Fibroblast of skin of abdomen (primary cell): Measurements from ENCODE around the gene LRIT2.

Source experiments
- DNase-seq: peaks from one replicate; pipeline ENCODE4 v3.0.0-alpha.2; 2013

The LRIT2 gene

DNA sequence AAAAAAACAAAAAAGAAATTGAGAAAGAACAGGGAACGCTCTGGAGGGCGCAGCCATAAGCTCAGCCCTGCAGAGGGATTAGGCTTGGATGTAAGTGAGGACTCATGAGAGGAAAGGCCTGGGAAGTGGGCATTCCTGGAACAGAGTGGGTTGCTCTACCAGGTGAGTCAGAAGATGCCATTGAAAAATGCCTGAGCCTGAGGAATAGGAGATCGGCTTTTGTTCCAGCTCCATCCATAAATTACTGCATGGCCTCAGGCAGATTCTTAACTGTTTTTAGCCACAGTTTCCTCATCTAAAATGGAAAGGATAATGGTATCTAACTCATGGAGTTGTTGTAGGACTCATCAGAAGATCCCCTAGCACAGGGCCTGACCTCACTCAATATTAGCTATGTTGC, 18.4 kb upstream of the LRIT2 start:
- no peak for DNase-seq

DNA sequence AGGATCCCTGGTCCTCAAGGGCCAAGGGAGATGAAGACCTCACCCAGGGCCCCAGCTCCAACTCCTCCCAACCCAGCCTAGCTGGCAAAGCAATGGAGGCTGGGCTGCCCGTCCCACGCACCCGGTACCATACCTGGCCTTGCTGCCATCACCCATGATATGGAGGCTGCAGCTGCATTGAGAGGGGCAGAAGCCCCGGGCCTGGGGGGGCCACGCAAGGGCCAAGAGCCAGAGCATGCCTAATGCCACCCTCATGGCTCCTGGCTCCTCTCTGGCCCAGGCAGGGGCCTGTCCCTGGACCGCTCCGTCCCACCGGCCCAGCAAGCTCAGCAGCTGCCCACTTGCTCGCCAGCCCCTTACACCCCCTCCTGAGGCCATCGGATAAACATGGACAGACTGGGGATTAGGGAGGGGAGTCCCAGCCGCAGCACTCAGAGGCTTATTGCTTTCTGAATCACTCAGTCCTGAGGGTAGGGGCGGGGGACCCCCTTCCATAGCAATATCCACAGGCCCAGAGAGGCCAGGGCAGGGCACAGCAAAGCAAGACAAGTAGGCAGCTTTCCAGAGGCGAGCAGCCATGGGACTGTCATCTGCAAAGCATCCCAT, 15.9 kb upstream of the LRIT2 start, which contains the start of gene LRIT1:
TSS of gene LRIT1 (minus strand) at position 362 of the 606 bp plus-strand sequence. CDS start at position 255, 107 bp downstream.
- DNase-seq = no peak

DNA sequence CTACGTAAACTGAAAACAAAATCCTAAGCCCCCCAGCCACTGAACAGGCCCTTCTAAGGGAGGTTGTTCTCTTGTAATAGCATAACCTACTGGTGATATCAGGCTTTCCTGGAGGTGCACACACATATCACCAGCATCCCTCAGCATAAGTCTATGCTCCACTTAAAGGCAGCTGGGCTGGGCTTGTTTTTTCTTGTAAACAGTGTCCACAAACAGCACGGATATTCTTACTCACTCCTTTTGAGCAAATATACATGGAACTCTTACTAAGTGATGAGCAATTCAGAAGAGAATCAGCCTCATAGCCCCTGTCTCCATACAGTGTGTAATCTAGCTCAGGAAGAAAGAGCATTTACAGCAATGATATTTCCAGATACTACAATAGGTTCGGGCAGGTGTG, 13.6 kb upstream of the LRIT2 start:
- DNase-seq = no peak

DNA sequence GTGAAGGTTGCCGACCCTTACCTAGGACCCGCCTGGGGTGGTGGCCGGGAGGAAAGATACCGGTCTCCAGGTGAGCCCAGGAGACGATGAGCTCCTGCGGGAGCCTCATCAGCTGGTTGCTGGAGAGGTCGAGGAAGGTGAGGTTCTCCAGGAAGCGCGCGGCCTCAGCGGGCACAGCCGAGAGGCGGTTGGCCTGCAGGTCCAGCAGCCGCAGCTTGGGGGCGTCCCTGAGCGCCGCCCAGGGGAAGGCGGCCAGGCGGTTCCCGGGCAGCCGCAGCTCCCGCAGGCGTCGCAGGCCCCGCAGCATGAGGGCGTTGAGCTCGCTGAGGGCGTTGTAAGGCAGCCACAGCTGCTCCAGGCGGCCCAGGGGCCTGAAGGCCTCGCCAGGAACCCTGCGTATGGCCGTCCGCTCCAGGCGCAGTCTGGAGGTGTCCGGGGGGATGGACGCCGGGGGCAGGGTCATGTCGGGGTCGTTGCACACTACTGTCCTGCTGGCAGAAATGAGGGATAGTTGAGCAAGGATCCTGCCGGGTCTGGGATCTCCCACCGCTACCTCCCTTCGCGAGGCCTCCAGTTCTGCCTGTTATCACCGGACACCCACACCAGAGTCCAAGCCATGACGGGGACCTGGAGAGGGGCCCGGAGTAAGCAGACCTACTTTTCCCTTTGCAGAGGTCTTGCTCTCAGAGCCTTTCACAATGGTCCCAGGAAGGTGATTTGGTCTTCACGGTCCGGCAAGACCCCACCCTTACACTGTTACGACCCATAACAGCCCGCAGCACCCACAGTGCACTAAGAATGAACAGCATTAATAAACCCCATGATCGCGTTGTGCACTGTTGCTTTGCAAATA, 12.1 kb upstream of the LRIT2 start:
- no peak for DNase-seq

DNA sequence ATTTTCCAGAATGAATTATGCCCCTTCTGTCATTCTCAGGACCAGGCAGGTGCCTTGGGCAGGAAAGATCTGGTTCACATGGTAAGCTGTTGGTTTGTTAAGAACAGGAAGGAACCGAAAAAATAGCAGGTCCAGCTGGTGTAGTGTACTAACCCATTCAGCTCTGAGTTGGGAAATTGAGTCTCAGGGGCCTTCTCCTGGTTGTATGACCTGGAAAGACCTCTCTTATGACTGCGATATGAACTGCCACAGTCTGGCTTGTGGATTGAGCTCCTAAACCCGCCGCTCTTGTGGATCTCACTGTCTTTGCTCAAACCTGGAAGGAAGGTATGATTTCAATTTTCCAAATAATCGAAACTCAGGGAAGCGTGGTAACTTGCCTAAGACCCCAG, 11.5 kb upstream of the LRIT2 start:
- no peak for DNase-seq

DNA sequence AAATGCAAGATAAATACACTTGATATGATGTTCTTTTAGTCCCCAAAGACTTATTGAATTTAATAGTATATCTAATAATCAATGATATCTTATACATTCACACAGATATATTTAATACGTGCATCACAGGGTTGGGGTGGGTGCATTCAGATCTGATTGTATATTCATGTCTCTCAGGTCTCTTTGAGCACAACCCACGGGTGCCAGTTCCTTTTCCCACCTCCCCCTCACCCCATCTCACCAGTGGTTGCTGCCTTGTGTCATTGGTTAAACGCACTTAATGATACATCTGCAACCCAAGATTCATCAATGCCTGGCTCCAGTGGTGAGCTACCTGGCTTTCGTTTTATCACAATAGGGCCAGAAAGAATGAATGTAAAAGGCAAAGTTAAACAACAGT, 9.8 kb upstream of the LRIT2 start:
- no peak for DNase-seq

DNA sequence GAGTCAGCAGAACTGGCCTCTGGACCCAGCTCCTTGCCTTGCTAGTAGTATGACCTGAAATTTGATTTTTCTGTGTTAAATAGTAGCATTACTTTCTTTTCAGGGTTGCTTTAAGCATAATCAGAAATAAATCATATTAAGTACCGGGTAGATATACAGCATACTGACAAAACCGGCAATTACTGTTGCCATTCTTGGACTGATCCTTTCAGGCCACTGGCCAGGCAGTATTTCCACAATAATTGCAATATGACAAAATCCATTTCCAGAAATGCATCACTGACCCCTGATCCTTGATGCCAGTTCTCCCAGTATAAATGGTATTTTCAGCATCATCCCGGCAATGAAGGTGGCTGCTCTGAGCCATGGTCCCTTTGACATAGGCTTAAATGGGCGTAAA, 9.1 kb upstream of the LRIT2 start:
- DNase-seq = no peak

DNA sequence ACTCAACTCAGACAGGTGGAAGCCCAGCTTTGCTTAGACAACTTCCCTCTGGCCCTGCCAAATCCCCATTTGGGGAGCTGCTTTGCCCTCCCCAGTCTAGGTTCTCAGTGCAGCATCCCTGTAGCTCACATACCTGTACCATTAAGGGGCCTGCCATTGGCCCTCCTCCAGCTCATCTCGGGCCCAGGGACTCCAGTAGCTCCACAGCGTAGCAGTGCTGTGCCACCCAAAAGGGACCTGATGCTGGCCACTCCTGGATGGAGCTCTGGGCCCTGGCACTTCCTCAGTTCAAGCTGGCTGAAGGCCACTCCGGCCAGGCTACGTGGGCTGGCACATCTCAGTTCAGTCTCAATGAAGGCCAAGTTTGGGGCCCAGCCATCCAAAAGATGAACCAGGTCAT, 8.6 kb upstream of the LRIT2 start:
- DNase-seq = no peak

DNA sequence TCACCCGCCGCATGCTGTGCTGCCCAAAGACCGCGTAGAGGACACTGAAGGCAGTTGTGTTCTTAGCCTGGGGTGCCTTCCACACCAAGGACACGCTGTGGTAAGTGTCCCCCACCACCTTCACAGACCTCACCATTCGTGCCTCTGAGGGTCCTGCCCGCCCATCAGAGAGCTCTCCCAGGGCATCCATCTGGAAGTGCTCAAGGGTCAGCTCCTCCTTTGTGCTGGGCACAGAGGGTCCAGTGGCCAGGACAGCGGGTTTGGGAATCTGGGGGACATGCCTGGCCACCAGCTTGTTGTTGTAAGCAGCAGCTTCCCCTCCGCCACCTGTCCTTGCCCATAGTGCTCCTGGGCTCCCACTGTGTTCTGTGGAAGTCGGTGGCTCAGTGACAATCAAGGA, 7.0 kb upstream of the LRIT2 start:
- DNase-seq = no peak

DNA sequence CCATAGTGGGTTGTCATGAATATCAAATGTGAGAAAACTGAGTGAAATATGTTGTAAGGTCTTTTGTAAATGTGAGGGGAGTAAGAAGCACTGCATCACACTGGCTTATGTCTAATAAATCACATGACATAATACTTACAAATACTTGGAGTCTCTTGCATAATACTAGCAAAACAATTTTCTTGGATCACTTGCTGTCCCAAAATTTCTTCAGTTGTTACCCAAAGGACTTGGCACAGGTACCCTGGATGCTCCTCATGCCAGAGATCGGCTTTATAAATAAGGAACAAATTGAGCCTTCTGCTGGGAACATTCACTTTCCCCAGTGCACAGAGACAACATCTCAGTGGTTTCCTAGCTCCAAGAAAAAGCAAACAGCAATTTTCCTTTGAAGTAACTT, 5.0 kb upstream of the LRIT2 start:
- no peak for DNase-seq

DNA sequence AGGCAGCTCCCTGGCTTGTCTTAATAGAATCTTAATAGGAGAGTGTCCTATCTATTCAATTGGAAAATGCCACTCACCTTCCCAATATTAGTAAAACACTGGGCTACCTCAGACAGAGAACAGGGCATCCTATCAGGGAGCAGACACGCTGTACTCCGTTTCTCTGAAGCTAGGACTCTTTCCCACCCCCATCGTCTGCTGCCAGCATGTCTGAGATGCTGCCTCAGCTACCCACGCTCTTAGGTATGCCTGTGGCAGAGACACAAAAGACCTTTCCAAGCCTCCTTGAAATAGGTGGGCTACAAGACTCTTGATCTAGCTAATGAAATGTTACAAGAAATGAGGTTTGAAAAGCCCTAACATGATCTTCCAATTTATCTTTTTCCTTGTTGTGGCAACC, 2.5 kb upstream of the LRIT2 start:
- no peak for DNase-seq

DNA sequence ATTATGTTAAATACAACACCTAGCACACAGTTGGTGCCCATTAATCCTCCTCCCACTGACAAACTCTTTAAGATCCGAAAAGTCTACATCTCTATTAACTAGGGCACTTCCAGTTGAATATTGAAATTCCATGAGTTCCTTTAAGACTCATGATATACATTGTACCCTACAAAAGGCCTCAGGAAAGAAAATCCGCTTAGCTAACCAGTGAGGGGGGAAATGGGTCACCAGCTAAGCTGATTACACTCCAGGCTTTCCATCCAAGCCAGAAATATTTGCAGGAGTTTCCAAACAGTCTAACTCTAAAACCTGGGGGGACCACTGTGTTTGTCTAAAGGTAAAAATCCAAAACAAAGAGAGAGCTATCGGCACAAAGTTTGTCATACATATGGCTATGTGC, 1.3 kb upstream of the LRIT2 start:
- no peak for DNase-seq

DNA sequence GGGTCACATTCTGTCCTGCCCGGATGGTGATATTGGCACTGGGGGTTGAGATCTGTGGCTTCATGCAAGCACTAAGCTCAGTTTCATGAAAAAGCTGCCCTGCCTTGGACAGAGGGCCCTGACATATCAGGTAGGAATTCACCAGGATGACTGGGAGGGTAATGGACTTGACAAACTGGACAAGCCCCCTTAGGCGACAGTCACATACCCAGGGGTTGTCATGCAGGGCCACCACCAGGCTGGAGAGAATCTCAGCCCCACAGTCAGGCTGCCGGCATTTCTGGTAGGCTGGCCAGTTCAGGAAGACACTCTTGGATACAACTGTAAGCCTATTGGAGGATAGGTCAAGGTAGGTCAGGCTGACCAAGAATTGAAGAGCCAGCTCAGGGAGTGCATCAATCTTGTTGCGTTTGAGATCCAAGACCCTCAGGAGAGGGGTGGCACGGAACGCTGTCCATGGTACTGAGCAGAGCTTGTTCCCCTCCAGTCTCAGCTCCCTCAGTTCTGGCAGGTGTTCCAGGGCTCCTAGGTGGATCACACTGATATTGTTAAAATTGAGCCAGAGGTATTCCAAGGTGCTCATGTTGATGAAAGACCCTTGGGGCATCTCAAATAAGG, 824 bp downstream of the LRIT2 start:
- no peak for DNase-seq

DNA sequence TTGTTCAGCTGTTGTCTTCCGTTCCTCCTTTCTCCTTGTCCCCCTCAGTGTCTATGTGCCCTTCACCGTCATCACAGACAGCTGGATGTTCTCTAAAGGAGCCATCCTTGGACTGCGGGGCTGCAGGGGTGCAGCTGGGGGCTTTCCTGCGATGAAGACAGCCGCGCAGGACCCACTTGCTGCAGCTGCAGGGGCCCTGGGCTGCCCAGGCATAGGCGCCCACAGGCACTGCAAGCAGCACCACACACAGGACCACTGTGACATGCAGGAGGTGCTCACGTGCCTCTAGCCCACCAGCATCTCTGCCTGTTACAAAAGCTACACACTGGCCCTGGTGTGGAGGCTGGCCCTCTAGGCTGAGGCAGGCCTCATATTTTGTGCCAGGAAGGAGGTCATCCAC, 3.4 kb downstream of the LRIT2 start:
- no peak for DNase-seq

DNA sequence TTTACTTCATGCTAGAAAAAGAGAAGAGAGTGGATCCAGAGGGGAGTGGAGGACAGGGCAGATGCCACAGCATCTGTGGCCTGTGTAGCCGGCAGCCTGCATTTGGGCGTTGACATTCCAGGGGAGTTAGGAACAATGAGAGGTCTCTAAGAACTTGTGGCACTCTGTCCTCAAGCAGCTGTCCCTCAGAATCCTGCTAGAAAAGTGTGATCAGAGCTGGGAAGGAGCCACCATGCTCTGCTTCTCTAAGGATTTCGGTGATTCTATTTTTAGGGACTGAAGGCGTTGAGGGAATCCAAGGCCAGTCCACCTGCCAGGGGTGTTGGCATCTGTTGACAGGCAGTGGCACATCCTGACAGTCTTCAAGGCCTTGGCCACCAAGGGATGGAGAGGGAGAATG, 7.6 kb downstream of the LRIT2 start:
- no peak for DNase-seq

DNA sequence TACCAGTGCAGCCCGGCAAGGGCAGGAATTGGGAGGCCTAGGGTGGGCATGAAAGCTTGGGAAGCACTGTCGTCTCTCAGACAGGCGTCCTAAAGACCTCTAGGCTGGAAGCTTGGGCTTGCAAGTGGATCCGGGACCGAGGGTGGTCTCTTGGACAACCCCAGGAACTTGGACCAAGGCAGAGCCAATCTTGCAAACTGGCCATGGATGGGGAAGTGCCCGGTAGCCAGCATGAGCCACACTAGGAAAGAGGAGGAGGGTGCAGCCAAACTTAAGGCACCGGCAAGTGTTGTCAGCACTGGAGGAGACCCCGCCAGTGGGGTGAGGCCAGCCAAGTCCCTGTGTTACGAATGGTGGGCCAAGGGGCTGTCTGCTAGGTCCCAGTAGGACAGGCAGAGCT, 8.5 kb downstream of the LRIT2 start:
- DNase-seq = no peak

DNA sequence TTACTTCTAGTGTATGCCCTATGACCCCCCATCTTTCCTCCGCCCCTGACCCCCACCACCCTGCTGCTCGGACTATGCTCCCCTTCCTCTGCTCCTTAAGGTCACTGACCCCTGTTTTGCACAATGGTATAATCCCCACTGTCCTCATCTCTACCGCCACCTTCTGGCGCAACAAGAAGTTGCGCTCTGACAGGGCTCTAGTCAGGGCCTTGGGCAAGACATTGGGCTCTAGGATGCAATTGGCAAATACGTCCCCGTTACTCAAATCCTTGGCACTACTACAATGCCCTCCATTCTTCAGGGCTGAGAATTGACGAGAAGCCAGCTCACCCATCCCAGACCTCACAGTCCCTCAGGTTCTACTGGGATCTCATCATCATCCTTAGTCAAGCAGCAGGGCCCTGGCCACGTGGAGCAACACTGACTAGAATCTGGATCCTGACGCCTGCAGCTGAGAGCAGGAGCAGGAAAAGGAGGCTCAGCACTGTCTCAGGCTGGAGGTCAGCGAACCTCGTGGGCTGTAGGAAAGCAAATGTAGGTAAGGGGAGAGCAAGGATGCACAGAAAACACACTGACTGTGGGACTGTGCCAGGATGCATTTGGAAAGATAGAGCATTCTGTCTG, 10.6 kb downstream of the LRIT2 start:
- DNase-seq = no peak

DNA sequence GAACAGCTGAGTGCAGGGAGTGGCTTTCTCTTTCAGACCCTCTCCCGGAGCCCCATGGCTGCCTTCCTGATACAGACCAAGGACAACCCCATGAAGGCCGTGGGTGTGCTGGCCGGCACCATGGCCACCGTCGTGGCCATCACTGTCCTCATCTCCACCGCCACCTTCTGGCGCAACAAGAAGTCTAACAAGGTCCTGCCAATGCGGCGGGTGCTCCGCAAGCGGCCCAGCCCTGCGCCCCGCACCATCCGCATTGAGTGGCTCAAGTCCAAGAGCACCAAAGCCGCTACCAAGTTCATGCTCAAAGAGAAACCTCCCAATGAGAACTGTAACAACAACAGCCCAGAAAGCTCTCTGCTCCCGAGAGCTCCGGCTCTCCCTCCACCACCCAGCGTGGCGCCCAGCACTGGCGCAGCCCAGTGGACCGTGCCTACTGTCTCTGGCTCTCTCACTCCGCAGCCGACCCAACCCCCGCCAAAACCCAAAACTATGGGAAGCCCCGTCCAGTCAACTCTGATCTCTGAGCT, 11.2 kb downstream of the LRIT2 start:
- DNase-seq = no peak

DNA sequence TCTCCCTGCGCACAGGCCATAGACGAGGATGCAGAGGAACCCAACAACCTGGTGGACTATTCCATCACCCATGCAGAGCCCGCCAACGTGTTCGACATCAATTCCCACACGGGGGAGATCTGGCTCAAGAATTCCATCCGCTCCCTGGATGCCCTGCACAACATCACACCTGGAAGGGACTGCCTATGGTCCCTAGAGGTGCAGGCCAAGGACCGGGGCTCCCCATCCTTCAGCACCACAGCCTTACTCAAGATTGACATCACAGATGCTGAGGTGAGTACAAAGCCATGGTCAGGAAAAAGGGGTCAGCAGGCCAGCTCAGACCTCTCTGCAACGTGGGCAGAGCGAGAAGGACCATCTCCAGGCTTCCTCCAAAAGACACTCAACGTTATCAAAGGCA, 12.3 kb downstream of the LRIT2 start:
- DNase-seq = no peak

DNA sequence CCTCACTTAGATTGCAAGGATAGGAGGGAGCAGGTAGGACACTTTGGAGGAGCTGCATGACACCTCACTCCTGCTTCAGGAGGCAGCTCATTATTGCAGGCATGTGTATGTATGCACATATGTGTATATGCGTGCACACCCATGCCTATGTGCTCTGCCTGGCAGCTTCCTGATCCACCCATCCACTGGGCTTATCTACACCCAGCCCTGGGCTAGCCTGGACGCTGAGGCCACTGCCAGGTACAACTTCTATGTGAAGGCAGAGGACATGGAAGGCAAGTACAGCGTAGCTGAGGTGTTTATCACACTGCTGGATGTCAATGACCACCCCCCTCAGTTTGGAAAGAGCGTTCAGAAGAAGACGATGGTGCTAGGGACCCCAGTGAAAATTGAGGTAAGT, 13.3 kb downstream of the LRIT2 start:
- no peak for DNase-seq

DNA sequence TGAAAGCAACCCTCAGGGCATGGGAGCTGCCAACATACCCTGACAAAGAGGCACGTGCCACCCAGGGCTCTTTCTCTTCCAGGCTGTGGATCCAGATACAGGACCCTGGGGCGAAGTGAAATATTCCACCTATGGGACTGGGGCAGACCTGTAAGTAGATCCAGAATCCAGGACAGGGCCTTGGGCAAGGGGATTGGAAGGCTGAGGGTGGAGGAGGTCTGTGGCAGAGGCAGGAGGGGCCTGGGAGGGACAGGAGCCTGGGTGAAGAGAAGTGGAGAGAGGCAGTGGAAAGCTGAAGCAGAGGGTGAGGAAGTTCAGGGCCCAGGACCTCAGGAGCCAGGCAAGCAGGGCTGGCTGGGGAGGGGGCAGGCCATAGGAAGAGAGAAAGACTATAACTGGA, 13.8 kb downstream of the LRIT2 start:
- no peak for DNase-seq

DNA sequence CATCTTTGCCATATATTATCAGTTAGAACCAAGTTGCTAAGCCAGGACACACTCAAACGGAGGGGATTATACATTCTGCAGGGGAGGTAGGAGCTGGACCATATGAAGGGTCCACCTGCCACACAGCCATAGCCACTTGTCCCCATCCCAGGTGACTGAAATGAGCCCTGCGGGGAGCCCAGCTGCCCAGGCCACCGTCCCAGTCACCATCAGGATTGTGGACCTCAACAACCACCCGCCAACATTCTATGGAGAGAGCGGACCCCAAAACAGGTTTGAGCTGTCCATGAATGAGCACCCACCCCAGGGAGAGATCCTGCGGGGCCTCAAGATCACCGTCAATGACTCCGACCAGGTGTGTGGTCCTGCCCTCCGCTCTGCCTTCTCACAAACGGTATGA, 17.3 kb downstream of the LRIT2 start:
- no peak for DNase-seq

DNA sequence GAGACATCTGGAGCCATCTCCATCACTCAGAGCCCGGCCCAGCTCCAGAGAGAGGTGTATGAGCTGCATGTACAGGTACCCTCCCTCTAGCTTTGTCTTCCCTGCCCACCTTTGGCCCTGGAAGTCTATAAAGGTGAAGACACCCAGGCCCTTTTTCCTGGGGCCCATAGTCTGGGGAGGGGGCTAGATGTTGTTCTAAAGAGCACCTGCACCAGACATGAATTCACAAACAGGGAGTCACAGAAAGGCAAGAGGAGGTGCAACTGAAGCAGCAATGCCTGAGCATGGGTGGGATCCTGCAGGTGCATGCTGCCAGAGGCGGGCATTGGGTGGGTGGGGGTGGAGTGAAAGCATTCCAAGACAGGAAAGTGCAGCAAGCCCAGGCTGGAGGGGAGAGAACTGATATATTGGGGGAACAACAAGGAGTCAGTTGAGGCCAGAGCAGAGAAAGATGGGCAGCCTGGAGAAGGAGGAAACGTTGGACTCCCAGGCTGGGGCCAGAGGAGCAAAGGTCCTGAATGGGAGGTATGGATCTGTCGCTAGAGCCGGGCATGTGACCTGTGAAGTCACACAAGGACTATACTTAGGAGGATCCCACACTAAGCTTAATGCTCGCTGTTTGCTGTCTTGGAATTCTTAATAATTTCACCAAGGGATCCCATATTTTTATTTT, 19.4 kb downstream of the LRIT2 start:
- DNase-seq = no peak
